Measurements from ENCODE around the gene PDIA5.

Gene PDIA5

GRCh38 chr3:123092243-123092642 lies 25.4 kb downstream of the PDIA5 start:
- no peaks in the 10 kb centered on the region for H3K27me3 ChIP-seq (ENCODE audit: insufficient read depth, poor library complexity, severe bottlenecking)
- no peak overlapping the region for H3K27ac ChIP-seq (replicated peaks)
- no peak overlapping the region for H3K4me3 ChIP-seq (replicated peaks; ENCODE audit: insufficient read depth, low read length)
- DNase-seq (ENCODE audit: low read depth in 1 of 2, low spot score in 1 of 2), result no peak
- TF ChIP-seq POLR2AphosphoS5 (IDR thresholded peaks at IDR 0.05; ENCODE audit: low read depth) (no peak), CTCF (IDR thresholded peaks at IDR 0.05; ENCODE audit: insufficient read depth, low read length) (no peak), GABPA (IDR thresholded peaks at IDR 0.05; ENCODE audit: low read depth) (no peak), SPI1 (IDR thresholded peaks at IDR 0.05; ENCODE audit: borderline replicate concordance, low read depth) (no peak)
- TF ChIP-seq, protein P1, sequence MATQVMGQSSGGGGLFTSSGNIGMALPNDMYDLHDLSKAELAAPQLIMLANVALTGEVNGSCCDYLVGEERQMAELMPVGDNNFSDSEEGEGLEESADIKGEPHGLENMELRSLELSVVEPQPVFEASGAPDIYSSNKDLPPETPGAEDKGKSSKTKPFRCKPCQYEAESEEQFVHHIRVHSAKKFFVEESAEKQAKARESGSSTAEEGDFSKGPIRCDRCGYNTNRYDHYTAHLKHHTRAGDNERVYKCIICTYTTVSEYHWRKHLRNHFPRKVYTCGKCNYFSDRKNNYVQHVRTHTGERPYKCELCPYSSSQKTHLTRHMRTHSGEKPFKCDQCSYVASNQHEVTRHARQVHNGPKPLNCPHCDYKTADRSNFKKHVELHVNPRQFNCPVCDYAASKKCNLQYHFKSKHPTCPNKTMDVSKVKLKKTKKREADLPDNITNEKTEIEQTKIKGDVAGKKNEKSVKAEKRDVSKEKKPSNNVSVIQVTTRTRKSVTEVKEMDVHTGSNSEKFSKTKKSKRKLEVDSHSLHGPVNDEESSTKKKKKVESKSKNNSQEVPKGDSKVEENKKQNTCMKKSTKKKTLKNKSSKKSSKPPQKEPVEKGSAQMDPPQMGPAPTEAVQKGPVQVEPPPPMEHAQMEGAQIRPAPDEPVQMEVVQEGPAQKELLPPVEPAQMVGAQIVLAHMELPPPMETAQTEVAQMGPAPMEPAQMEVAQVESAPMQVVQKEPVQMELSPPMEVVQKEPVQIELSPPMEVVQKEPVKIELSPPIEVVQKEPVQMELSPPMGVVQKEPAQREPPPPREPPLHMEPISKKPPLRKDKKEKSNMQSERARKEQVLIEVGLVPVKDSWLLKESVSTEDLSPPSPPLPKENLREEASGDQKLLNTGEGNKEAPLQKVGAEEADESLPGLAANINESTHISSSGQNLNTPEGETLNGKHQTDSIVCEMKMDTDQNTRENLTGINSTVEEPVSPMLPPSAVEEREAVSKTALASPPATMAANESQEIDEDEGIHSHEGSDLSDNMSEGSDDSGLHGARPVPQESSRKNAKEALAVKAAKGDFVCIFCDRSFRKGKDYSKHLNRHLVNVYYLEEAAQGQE (IDR thresholded peaks at IDR 0.05; ENCODE audit: insufficient replicate concordance, low read depth), result no peak

DNA sequence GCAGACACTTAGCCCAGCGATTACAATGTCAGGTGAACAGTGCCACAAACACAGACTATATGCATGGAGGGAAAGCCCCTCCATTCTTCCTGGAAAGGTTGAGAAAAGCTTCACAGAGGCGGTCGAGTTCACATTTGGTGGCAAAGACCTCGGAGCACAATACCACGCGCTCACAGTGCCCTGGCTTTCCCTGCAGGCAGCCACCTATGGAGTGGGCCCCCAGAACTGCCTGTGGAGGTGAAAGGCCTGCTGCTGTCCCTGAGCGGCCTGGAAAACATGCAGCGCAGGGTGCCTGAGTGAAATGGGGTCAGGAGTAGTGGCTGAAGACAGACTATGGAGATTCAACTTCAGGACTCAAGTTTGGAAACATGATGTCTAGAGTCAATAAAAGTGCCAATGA lies 26.9 kb downstream of the PDIA5 start:
- TF ChIP-seq CTCF (IDR thresholded peaks at IDR 0.05; ENCODE audit: insufficient read depth, low read length) (no peak), POLR2AphosphoS5 (IDR thresholded peaks at IDR 0.05; ENCODE audit: low read depth) (no peak), GABPA (IDR thresholded peaks at IDR 0.05; ENCODE audit: low read depth) (no peak), SPI1 (IDR thresholded peaks at IDR 0.05; ENCODE audit: borderline replicate concordance, low read depth) (no peak)
- TF ChIP-seq, protein P1 (IDR thresholded peaks at IDR 0.05; ENCODE audit: insufficient replicate concordance, low read depth), result no peak
- Histone ChIP-seq H3K27ac (replicated peaks) (no peak overlapping the region), H3K27me3 (ENCODE audit: insufficient read depth, poor library complexity, severe bottlenecking) (no peaks in the 10 kb centered on the region), H3K4me3 (replicated peaks; ENCODE audit: insufficient read depth, low read length) (no peak overlapping the region)
- no peak for DNase-seq (ENCODE audit: low read depth in 1 of 2, low spot score in 1 of 2)

GRCh38 chr3:123094516-123095313 lies 27.9 kb downstream of the PDIA5 start:
- no peak for DNase-seq (ENCODE audit: low read depth in 1 of 2, low spot score in 1 of 2)
- Histone ChIP-seq H3K4me3 (replicated peaks; ENCODE audit: insufficient read depth, low read length) (no peak overlapping the region), H3K27ac (replicated peaks) (no peak overlapping the region), H3K27me3 (ENCODE audit: insufficient read depth, poor library complexity, severe bottlenecking) (no peaks in the 10 kb centered on the region)
- TF ChIP-seq, protein P1 (IDR thresholded peaks at IDR 0.05; ENCODE audit: insufficient replicate concordance, low read depth), result no peak
- TF ChIP-seq GABPA (IDR thresholded peaks at IDR 0.05; ENCODE audit: low read depth) (no peak), POLR2AphosphoS5 (IDR thresholded peaks at IDR 0.05; ENCODE audit: low read depth) (no peak), CTCF (IDR thresholded peaks at IDR 0.05; ENCODE audit: insufficient read depth, low read length) (no peak), SPI1 (IDR thresholded peaks at IDR 0.05; ENCODE audit: borderline replicate concordance, low read depth) (no peak)
